OCI-LY1 (cell line): Measurements from ENCODE around the gene DEPP1.

Experiments
- H2AFZ ChIP-seq: fragments of 200-600 bp; sonication (generic), shearing (Covaris generic); 2 replicates; pipeline ENCODE4 v1.6.0; 2014; ENCODE audit warnings: antibody characterized with exemption, mild to moderate bottlenecking, low read length
- H3F3A ChIP-seq: fragments of 200-600 bp; sonication (generic), shearing (Covaris generic); 2 replicates; pipeline ENCODE4 v1.6.0; 2014; ENCODE audit warnings: mild to moderate bottlenecking, antibody characterized with exemption, low read length, moderate library complexity; ENCODE audit not compliant: insufficient read depth
- H3K27ac ChIP-seq: fragments of 200-600 bp; sonication (generic); 2 replicates; pipeline ENCODE4 v1.5.1; 2014; ENCODE audit warnings: low read length, mixed run types, mild to moderate bottlenecking, low read depth; ENCODE audit not compliant: poor library complexity, severe bottlenecking
- H3K27me3 ChIP-seq: fragments of 200-600 bp; sonication (generic); 2 replicates; pipeline ENCODE4 v1.6.0; 2014; ENCODE audit warnings: antibody characterized with exemption, mild to moderate bottlenecking, low read length, moderate library complexity; ENCODE audit not compliant: insufficient read depth
- H3K36me3 ChIP-seq: fragments of 200-600 bp; sonication (generic); 2 replicates; pipeline ENCODE4 v1.6.1; 2014; ENCODE audit warnings: mild to moderate bottlenecking, antibody characterized with exemption, low read length, moderate library complexity, mixed read lengths; ENCODE audit not compliant: insufficient read depth
- H3K4me1 ChIP-seq: fragments of 200-600 bp; sonication (generic); 2 replicates; pipeline ENCODE4 v1.5.1; 2014; ENCODE audit warnings: mild to moderate bottlenecking, low read length, moderate library complexity; ENCODE audit not compliant: insufficient read depth, severe bottlenecking
- H3K4me2 ChIP-seq: fragments of 200-600 bp; sonication (generic), shearing (Covaris generic); 2 replicates; pipeline ENCODE4 v1.6.1; 2014; ENCODE audit warnings: low read length
- H3K4me3 ChIP-seq: fragments of 200-600 bp; sonication (generic); 2 replicates; pipeline ENCODE4 v1.5.1; 2014; ENCODE audit warnings: low read length, low read depth, mild to moderate bottlenecking, mixed read lengths; ENCODE audit not compliant: poor library complexity, severe bottlenecking
- H3K79me2 ChIP-seq: fragments of 200-600 bp; shearing (Covaris generic); 2 replicates; pipeline ENCODE4 v1.6.1; 2016; ENCODE audit warnings: mixed run types, low read length, mixed read lengths; ENCODE audit not compliant: insufficient read depth
- H3K9ac ChIP-seq: fragments of 200-600 bp; sonication (generic), shearing (Covaris generic); 2 replicates; pipeline ENCODE4 v1.6.1; 2014; ENCODE audit warnings: mild to moderate bottlenecking, low read length, mixed read lengths
- H3K9me2 ChIP-seq: fragments of 200-600 bp; sonication (generic), shearing (Covaris generic); 2 replicates; pipeline ENCODE4 v1.6.1; 2014; ENCODE audit warnings: low read depth, mild to moderate bottlenecking, low read length, mixed read lengths
- H3K9me3 ChIP-seq: fragments of 200-600 bp; shearing (Covaris generic); 2 replicates; pipeline ENCODE4 v1.6.1; 2014; ENCODE audit warnings: low read length, mixed read lengths
- H4K20me1 ChIP-seq: fragments of 200-600 bp; sonication (generic), shearing (Covaris generic); 2 replicates; pipeline ENCODE4 v1.6.0; 2016; ENCODE audit warnings: mild to moderate bottlenecking, low read length; ENCODE audit not compliant: insufficient read depth
- CTCF ChIP-seq: fragments of 200-600 bp; sonication (generic), shearing (Covaris generic); IDR thresholded peaks from 2 replicates; pipeline ENCODE4 v1.5.1; 2017; ENCODE audit warnings: mild to moderate bottlenecking, antibody characterized with exemption, low read length, moderate library complexity, mixed read lengths
- EZH2 ChIP-seq: fragments of 200-600 bp; sonication (generic), shearing (Covaris generic); IDR thresholded peaks from 2 replicates; pipeline ENCODE4 v1.8.0; 2017; ENCODE audit warnings: borderline replicate concordance, mixed run types, mild to moderate bottlenecking, antibody characterized with exemption, low read length, moderate library complexity, mixed read lengths

Gene DEPP1

DNA sequence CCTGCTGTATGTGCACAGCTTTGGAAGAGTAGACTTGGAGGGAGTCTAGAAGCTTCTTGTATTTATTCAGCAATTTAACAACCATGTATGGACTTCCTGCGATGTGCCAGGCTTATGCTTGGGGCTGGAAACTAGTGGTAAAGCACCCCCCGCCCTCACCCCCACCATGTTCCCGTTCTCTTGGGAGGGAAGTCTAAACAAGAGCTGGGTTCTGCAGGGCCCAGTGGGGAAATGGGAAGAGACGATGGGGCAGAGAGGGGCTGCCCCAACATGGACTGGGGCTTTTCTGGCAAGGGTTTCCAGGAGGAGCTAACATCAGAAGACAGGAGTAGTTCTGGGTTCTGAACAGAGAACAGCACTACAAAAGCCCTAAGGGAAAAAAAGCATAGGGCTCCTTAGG, 11.0 kb downstream of the DEPP1 start:
- no peaks in the 10 kb centered on the region for H4K20me1 ChIP-seq
- H3K4me3 ChIP-seq, result no peak overlapping the region
- TF ChIP-seq EZH2, result no peak
- no peak overlapping the region for H2AFZ ChIP-seq
- no peaks in the 10 kb centered on the region for H3F3A ChIP-seq
- no peak overlapping the region for H3K4me2 ChIP-seq
- H3K9me2 ChIP-seq, result no peaks in the 10 kb centered on the region
- H3K27me3 ChIP-seq, result no peaks in the 10 kb centered on the region
- no peaks in the 10 kb centered on the region for H3K9me3 ChIP-seq
- H3K9ac ChIP-seq, result no peak overlapping the region
- no peak overlapping the region for H3K27ac ChIP-seq
- H3K79me2 ChIP-seq, result no peaks in the 10 kb centered on the region
- no peaks in the 10 kb centered on the region for H3K36me3 ChIP-seq
- peaks cover 6% of the 10 kb centered on the region for H3K4me1 ChIP-seq

GRCh38 chr10:44966816-44967509, 11.6 kb downstream of the DEPP1 start:
- H3K36me3 ChIP-seq, result no peaks in the 10 kb centered on the region
- no peaks in the 10 kb centered on the region for H3K79me2 ChIP-seq
- H3K9me3 ChIP-seq, result no peaks in the 10 kb centered on the region
- no peaks in the 10 kb centered on the region for H3F3A ChIP-seq
- H3K27me3 ChIP-seq, result no peaks in the 10 kb centered on the region
- H3K4me3 ChIP-seq, result no peak overlapping the region
- H3K4me2 ChIP-seq, result no peak overlapping the region
- H3K9ac ChIP-seq, result no peak overlapping the region
- H4K20me1 ChIP-seq, result no peaks in the 10 kb centered on the region
- H3K9me2 ChIP-seq, result no peaks in the 10 kb centered on the region
- peaks cover 6% of the 10 kb centered on the region for H3K4me1 ChIP-seq
- H2AFZ ChIP-seq, result no peak overlapping the region
- no peak overlapping the region for H3K27ac ChIP-seq
- TF ChIP-seq EZH2 (no peak), CTCF (no peak)

DNA sequence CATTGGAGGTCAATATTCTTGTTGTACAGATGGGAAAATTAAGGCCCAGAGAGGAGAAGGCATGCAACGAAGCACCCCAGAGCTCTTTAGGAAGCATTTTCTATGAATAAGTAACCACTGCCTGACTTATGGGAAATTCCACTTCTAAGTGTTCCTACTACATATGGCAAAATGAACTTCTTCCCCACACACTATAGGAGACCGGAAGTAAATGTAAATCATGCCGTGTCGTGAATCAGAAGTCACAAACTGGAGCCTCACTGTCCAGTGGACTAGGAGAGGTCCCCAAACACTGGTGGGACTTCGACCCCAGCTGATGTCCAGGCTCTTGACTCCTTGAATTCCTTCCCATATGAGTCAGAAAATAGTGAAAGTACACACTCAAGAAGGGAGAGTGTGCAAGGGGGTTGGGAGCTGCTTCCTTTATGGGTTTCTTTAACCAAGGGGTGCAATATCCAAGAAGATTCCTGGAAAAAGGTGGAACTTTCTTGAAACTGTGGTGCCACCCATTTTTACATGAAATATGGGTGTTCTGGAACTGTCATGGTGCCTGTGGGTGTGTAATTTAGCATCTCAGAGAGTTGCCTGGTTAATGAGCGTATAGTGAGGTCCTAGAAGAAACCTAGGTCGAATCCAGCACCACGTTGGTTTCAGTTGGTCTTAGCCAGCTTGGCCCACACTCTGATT, 12.3 kb downstream of the DEPP1 start:
- Histone ChIP-seq H3K27me3 (no peaks in the 10 kb centered on the region), H3K9ac (no peak overlapping the region), H3K4me2 (no peak overlapping the region; the same call in 1 of the 2 replicates), H3K4me3 (no peak overlapping the region), H4K20me1 (no peaks in the 10 kb centered on the region), H3K36me3 (no peaks in the 10 kb centered on the region), H2AFZ (no peak overlapping the region), H3K4me1 (peaks cover 6% of the 10 kb centered on the region), H3K9me3 (no peaks in the 10 kb centered on the region), H3K79me2 (no peaks in the 10 kb centered on the region), H3K27ac (no peak overlapping the region), H3K9me2 (no peaks in the 10 kb centered on the region), H3F3A (no peaks in the 10 kb centered on the region)
- TF ChIP-seq EZH2 (no peak), CTCF (no peak)
